Mucosa of rectum (tissue), 2 donors: ENCODE measurements around the gene RNF157.

Source experiments
- H3K27ac ChIP-seq, 2 donors: one replicate each; pipeline ENCODE4 v1.7.0; 2013; ENCODE audit warnings: inconsistent platforms in 2 of 2, low read depth in 2 of 2, low read length in 2 of 2
- H3K27me3 ChIP-seq, 2 donors: one replicate each; pipeline ENCODE4 v1.7.0; 2013; ENCODE audit warnings: low read length in 2 of 2; ENCODE audit not compliant: control insufficient read depth in 2 of 2, insufficient read depth in 2 of 2
- H3K36me3 ChIP-seq, 2 donors: one replicate each; pipeline ENCODE4 v1.7.0; 2013; ENCODE audit warnings: low read length in 2 of 2; ENCODE audit not compliant: control insufficient read depth in 2 of 2, insufficient read depth in 2 of 2
- H3K4me1 ChIP-seq, 2 donors: one replicate each; pipeline ENCODE4 v1.7.0; 2013; ENCODE audit warnings: low read length in 2 of 2, mild to moderate bottlenecking in 1 of 2; ENCODE audit not compliant: control insufficient read depth in 2 of 2, insufficient read depth in 2 of 2
- H3K4me3 ChIP-seq, 2 donors: one replicate each; pipeline ENCODE4 v1.7.0; 2013; ENCODE audit warnings: low read length in 2 of 2
- H3K9ac ChIP-seq, 2 donors: one replicate each; pipeline ENCODE4 v1.7.0; 2013; ENCODE audit warnings: low read length in 2 of 2, low read depth in 1 of 2, mild to moderate bottlenecking in 1 of 2
- H3K9me3 ChIP-seq, 2 donors: one replicate each; pipeline ENCODE4 v1.7.0; 2013; ENCODE audit warnings: low read length in 2 of 2; ENCODE audit not compliant: control insufficient read depth in 2 of 2
- donor health status: healthy.
- donor health status: Normal muscosa, but diverticular disease.

Gene RNF157

DNA sequence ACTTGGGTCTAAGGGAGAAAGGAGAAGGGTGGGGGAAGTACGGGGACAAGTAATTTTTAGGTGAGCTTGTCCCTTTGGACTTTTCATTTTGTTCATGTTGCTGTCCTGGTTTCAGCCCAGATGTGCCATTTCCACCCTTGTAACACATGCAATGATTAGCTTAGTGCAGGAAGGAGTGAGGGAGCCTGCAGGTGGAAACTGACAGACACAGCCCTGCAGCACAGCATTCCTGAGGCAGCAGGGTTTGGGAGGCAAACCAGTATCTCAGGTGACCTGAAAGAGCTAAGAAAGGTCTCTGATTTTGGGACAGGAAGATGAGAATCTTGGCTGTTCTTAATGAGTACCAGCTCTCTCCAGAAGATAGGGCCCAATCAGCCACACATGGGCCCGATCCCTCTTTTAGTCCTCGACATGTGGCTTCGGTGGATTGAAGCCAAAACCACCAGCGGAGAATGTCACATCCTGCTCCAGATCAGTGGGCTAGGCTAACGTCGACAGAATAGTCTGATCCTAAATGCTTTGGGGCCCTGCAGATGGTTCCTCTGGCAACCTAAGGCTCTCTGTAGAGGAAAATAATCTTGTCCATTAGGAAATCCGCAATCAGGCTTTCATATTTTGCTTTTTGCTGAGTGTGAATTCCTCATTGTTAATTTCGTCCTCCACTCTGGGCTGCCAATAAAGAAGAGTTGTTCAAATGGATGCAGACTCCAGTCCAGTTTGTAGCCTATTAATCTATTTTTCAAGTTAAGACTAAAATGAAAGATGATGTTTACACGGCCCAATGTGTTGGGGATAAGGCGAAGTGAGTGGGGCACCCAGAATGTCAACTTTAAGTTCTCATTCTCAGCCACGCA, 3.8 kb upstream of the RNF157 start:
- H3K4me3 ChIP-seq, result peak overlapping the region in 1 of 2 donors; percentile 20
- H3K27ac ChIP-seq, result no peak overlapping the region
- H3K9ac ChIP-seq, result no peak overlapping the region
- no peaks in the 10 kb centered on the region for H3K27me3 ChIP-seq
- no peaks in the 10 kb centered on the region for H3K9me3 ChIP-seq
- no peaks in the 10 kb centered on the region for H3K36me3 ChIP-seq
- peaks cover 17 to 18% of the 10 kb centered on the region in 2 donors for H3K4me1 ChIP-seq

DNA sequence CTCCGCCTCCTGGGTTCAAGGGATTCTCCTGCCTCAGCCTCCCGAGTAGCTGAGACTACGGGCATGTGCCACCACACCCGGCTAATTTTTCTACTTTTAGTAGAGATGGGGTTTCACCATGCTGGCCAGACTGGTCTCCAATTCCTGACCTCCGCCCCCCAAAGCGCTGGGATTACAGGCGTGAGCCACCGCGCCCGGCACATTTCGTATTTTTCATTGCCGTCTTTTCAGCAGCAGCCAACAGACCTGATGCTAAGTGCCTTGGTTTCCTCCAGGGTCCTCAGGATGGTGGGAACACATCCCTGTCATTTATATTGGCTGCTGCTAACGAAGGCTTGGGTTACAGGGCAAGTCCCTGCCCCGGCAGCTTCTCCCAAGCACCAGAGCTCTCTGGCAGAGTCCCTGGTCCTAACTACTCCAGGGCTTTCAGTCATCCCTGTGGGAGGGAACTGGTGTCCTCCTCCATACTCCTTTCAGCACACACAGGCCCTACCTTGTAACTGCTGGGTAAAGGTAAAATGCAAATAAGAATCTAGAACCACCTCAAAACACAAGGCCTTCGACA, 1.5 kb upstream of the RNF157 start:
- Histone ChIP-seq H3K4me3 (peak overlapping the region in 1 of 2 donors; percentile 87), H3K9ac (peak overlapping the region in 1 of 2 donors; percentile 3), H3K9me3 (no peaks in the 10 kb centered on the region), H3K27ac (no peak overlapping the region), H3K27me3 (no peaks in the 10 kb centered on the region), H3K4me1 (peaks cover 16 to 23% of the 10 kb centered on the region in 2 donors), H3K36me3 (no peaks in the 10 kb centered on the region)

DNA sequence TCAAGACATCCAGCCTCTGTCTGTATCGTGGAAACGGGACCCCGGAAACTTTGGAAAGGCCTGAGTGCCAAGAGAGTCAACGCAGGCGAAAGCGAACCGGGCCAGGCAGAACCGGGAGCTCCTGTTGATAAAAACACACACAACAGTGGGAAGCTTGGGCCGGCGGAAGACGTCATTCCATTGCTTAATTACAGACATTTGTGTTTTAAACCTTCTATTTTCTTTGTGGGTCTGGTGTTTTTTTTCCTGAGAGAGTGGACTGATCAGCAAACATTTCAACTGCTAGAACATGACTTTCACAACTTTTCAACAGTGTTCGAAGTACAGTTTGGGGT, 878 bp upstream of the RNF157 start:
- Histone ChIP-seq H3K9me3 (no peaks in the 10 kb centered on the region), H3K27ac (peak overlapping the region; percentile 71 to 82), H3K4me3 (peak overlapping the region; percentile 66 to 87), H3K9ac (peak overlapping the region; percentile 73 to 76), H3K27me3 (no peaks in the 10 kb centered on the region), H3K4me1 (peaks cover 10 to 17% of the 10 kb centered on the region in 2 donors), H3K36me3 (no peaks in the 10 kb centered on the region)

DNA sequence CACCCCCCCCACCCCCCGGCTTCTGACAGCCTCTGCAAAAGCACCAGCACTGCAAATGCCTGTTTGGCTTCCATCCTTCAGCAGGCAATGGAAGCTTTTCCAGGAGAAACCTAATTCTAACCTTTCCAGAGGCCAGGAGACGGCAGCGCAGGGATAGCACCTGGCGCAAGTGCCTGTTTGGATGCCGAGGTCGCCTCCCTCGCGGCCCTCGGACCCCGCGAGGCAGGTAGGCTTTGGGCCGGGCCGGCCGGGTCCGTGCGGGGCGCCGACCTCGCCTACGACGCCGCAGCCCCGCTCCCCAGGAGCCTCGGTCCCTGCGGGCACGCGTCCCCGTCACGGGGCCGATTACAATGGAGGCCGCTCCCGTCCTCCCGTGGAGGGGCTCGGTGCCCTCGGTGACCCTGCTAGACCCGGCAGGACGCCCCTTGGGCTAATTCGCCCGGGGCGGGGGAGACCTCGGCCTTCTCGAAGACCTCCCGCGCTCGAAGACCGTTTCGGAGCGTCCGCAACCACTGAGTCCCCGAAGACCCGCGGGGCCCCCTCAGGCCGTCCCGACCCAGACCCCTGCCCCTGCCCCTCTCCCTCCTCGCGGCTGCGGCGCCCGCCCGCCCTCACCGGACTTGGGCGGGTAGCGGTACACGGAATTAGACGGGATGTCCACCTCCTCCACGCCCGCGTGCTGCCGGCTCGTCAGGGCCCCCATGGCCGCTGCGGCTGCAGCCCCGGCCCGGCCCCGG, 587 bp downstream of the RNF157 start:
- Histone ChIP-seq H3K27me3 (no peaks in the 10 kb centered on the region), H3K4me3 (peak overlapping the region; percentile 58 to 64)

DNA sequence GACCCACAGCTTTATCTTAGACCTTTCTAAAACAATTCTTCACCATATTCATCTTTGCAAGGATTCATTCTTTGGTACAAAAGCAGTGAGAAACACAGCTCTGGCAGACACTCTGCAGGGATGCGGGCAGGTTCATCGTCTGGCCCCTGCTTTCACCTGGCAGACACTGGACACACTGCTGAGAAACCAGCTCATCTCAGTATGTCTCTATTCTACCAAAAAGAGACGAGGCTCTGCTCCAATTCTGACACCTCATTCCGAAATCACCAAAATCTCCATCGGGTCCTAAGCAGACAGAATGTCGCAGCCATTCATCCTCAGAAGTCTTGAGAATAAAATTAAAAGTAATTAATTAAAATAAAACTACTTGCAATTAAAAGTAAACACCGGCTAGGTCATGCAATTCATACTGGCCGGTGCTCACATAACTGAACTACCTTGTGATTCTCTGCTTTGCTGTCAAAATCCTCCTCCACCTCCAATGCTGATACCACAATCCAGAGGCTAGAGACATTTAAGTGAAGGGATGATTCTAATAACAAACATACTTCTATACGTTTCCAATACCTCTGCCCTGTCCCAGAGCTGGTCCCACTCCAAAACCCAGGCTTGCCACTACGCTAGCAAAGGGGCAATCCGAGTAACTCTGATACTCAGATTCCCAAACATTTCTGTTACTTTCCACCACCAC, 1.3 kb downstream of the RNF157 start:
- Histone ChIP-seq H3K27ac (peak overlapping the region; percentile 55 to 71), H3K4me1 (peaks cover 6 to 13% of the 10 kb centered on the region in 2 donors), H3K27me3 (no peaks in the 10 kb centered on the region), H3K36me3 (no peaks in the 10 kb centered on the region), H3K4me3 (peak overlapping the region; percentile 58 to 64), H3K9ac (peak overlapping the region; percentile 9 to 68), H3K9me3 (no peaks in the 10 kb centered on the region)

More for the DNA sequence above, 587 bp downstream of the RNF157 start:
- Histone ChIP-seq H3K36me3 (no peaks in the 10 kb centered on the region), H3K9me3 (no peaks in the 10 kb centered on the region), H3K9ac (peak overlapping the region; percentile 60 to 74), H3K27ac (peak overlapping the region; percentile 55 to 71), H3K4me1 (peaks cover 7 to 13% of the 10 kb centered on the region in 2 donors)

DNA sequence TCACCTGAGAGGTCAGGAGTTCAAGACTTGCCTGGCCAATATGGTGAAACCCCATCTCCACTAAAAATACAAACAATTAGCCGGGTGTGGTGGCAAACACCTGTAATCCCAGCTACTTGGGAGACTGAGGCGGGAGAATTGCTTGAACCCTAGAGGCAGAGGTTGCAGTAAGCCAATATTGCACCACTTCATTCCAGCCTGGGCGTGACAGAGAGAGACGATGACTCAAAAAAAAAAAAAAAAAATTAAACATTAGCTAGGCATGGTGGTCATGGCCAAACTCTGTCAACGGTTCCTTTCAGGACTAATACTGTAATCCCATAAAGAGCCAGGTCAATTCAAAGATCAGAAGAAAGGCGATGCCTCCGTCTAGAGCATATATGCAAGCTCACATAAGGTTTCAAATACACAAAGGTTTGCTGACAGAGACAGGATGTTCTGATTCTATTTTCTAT, 2.4 kb downstream of the RNF157 start:
- Histone ChIP-seq H3K9ac (no peak overlapping the region), H3K9me3 (no peaks in the 10 kb centered on the region), H3K4me3 (no peak overlapping the region), H3K27ac (peak overlapping the region; percentile 55 to 67), H3K27me3 (no peaks in the 10 kb centered on the region), H3K36me3 (no peaks in the 10 kb centered on the region), H3K4me1 (peaks cover 3 to 13% of the 10 kb centered on the region in 2 donors)

DNA sequence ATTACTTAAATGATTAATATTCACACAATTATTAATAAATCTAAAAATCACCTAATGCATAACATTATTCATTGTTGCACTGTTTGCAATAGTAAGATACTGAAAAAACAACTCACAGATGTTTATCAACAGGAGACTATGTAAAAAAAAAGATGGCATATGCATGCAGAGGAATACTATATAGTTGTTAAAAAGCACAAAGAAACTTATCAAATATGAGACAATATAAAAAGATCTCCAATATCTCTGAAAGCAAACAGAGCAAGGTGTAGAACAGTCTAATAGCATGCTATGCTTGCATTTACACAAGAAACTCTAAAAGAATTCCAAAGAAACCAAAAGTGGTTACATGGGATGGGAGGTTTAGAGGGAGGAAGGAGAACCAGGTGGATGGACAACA, 3.7 kb downstream of the RNF157 start:
- no peak overlapping the region for H3K27ac ChIP-seq
- H3K9me3 ChIP-seq, result no peaks in the 10 kb centered on the region
- no peak overlapping the region for H3K4me3 ChIP-seq
- H3K9ac ChIP-seq, result no peak overlapping the region
- H3K27me3 ChIP-seq, result no peaks in the 10 kb centered on the region
- H3K36me3 ChIP-seq, result no peaks in the 10 kb centered on the region
- H3K4me1 ChIP-seq, result peaks cover 0 to 13% of the 10 kb centered on the region in 2 donors

DNA sequence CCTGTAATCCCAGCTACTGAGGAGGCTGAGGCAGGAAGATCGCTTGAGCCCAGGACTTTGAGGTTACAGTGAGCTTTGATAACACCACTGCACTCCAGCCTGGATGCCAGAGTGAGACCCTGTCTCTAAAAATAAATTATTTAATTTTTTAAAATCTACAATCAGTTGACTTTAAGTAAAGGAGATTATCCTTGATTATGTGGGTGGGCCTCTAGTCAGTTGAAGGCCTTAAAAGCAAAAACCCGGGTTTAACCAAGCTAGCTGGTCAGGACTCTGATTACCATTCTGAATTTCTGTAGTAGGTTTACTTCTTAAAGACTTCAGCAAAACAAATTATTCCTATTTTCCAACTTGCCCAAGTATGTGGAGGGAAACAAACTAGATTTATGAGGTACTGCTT, 4.4 kb downstream of the RNF157 start:
- Histone ChIP-seq H3K9me3 (no peaks in the 10 kb centered on the region), H3K9ac (no peak overlapping the region), H3K4me3 (no peak overlapping the region), H3K36me3 (no peaks in the 10 kb centered on the region), H3K27ac (no peak overlapping the region), H3K27me3 (no peaks in the 10 kb centered on the region), H3K4me1 (peaks cover 0 to 9% of the 10 kb centered on the region in 2 donors)

DNA sequence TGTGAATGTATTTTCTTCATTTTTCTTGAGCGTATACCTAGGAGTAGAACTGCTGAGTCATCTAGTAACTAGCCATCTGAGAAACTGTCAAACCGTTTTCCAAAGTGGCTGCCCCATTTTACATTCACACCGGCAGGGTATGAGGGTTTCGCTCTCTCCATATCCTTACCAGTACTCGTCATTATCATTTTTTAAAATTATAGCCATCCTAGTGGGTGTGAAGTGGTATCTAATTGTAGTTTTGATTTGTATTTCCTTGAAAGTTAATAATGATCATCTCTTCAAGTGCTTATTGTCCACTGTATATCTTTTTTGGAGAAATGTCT, 6.0 kb downstream of the RNF157 start:
- no peaks in the 10 kb centered on the region for H3K9me3 ChIP-seq
- H3K4me1 ChIP-seq, result peaks cover 0 to 8% of the 10 kb centered on the region in 2 donors
- H3K27ac ChIP-seq, result no peak overlapping the region

More for the DNA sequence above, 6.0 kb downstream of the RNF157 start:
- Histone ChIP-seq H3K9ac (no peak overlapping the region), H3K4me3 (no peak overlapping the region), H3K27me3 (no peaks in the 10 kb centered on the region), H3K36me3 (no peaks in the 10 kb centered on the region)
